Measurements from ENCODE around the gene UGT1A7. TPM values are rescaled to one million over a fixed set of nuclear protein-coding genes. Genes with fewer than 3 reads are reported as not detected.
A peak's percentile ranks its signal among the peaks of the same experiment; 100 is the strongest.

Gene UGT1A7
- total RNA-seq, 1 donor from 2014 or later, result not detected

DNA sequence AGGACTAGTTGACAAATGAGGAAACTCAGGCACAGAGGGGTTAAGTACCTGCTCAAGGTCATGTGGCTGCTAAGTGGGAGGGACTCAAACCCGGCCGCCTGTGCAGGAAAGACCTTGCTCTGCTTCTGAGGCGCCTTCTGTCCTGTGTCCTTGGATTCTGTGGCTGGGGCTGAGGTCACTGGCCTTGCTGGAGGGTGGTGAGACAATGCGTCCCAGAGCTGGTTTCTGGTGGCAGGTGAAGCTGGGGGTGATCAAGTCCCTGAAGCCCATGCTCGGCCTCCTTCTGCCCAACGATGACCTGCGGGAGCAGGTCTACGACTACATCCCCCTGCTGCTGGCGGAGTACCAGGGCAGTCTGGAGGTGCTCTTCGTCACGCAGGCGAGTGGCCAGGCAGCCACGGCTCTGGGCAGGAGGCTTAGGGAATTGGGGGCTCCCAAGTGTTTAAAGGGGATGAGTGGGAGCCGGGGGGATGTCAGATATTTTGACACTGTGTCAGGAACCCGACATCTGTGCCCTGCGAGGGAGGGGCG, 112.5 kb downstream of the UGT1A7 start:
- H3K27ac Mint-ChIP-seq, result no peak overlapping the region
- peaks cover 14% of the 10 kb centered on the region for H3K27me3 Mint-ChIP-seq

DNA sequence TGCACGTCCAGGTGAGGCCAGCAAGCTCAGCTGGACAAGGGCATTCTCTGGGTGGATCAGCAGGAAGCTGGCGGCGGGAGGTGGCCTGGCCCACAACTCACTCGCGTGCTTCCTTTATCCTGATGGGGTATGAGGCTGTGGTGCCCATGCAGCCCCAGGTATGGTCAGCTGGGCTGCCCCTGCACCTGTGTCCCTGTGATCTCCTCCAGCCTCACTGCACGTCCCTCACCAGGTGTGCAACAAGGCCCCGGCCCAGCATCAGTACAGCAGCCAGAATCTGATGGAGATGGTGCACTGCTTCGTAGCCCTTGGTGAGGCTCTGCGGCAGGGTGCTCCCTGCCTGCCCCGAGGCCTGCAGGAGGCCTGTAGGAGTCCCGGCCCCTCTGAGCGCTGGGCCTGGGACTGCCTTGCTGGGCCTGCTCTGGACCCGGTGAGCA, 114.1 kb downstream of the UGT1A7 start:
- TF ChIP-seq, protein P1, sequence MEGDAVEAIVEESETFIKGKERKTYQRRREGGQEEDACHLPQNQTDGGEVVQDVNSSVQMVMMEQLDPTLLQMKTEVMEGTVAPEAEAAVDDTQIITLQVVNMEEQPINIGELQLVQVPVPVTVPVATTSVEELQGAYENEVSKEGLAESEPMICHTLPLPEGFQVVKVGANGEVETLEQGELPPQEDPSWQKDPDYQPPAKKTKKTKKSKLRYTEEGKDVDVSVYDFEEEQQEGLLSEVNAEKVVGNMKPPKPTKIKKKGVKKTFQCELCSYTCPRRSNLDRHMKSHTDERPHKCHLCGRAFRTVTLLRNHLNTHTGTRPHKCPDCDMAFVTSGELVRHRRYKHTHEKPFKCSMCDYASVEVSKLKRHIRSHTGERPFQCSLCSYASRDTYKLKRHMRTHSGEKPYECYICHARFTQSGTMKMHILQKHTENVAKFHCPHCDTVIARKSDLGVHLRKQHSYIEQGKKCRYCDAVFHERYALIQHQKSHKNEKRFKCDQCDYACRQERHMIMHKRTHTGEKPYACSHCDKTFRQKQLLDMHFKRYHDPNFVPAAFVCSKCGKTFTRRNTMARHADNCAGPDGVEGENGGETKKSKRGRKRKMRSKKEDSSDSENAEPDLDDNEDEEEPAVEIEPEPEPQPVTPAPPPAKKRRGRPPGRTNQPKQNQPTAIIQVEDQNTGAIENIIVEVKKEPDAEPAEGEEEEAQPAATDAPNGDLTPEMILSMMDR (IDR thresholded peaks at IDR 0.05; ENCODE audit: unreplicated experiment), result no peak
- Mint-ChIP-seq H3K36me3 (ENCODE audit: insufficient read depth) (no peaks in the 10 kb centered on the region), H3K27ac (no peak overlapping the region), H3K9me3 (ENCODE audit: low read depth) (peaks cover 5% of the 10 kb centered on the region), H3K4me1 (ENCODE audit: low read depth) (no peaks in the 10 kb centered on the region), H3K4me3 (ENCODE audit: low read depth) (no peak overlapping the region), H3K27me3 (peaks cover 17% of the 10 kb centered on the region)
- DNase-seq (ENCODE audit: low spot score, unreplicated experiment), result peak; percentile 6

More for the DNA sequence above, 112.5 kb downstream of the UGT1A7 start:
- H3K9me3 Mint-ChIP-seq (ENCODE audit: low read depth), result no peaks in the 10 kb centered on the region
- TF ChIP-seq, protein P1 (IDR thresholded peaks at IDR 0.05; ENCODE audit: unreplicated experiment), result no peak
- no peaks in the 10 kb centered on the region for H3K4me1 Mint-ChIP-seq (ENCODE audit: low read depth)
- DNase-seq (ENCODE audit: low spot score, unreplicated experiment), result no peak
- H3K36me3 Mint-ChIP-seq (ENCODE audit: insufficient read depth), result no peaks in the 10 kb centered on the region
- no peak overlapping the region for H3K4me3 Mint-ChIP-seq (ENCODE audit: low read depth)

- no peaks in the 10 kb centered on the region for H3K4me1 Mint-ChIP-seq (ENCODE audit: low read depth)
These were observed 114.6 kb downstream of the UGT1A7 start for GRCh38 chr2:233796254-233796653.

GRCh38 chr2:233798335-233799086, 116.8 kb downstream of the UGT1A7 start:
- H3K9me3 Mint-ChIP-seq (ENCODE audit: low read depth), result peaks cover 5% of the 10 kb centered on the region
- H3K27me3 Mint-ChIP-seq, result peaks cover 11% of the 10 kb centered on the region
- H3K4me3 Mint-ChIP-seq (ENCODE audit: low read depth), result no peak overlapping the region
- H3K4me1 Mint-ChIP-seq (ENCODE audit: low read depth), result no peaks in the 10 kb centered on the region
- H3K27ac Mint-ChIP-seq, result no peak overlapping the region
- no peaks in the 10 kb centered on the region for H3K36me3 Mint-ChIP-seq (ENCODE audit: insufficient read depth)
- peak; percentile 4 for DNase-seq (ENCODE audit: low spot score, unreplicated experiment)
- TF ChIP-seq, protein P1 (IDR thresholded peaks at IDR 0.05; ENCODE audit: unreplicated experiment), result no peak

More at GRCh38 chr2:233796254-233796653, 114.6 kb downstream of the UGT1A7 start:
- no peak overlapping the region for H3K27ac Mint-ChIP-seq
- H3K27me3 Mint-ChIP-seq, result peaks cover 12% of the 10 kb centered on the region
- peak; percentile 2 for DNase-seq (ENCODE audit: low spot score, unreplicated experiment)
- no peaks in the 10 kb centered on the region for H3K36me3 Mint-ChIP-seq (ENCODE audit: insufficient read depth)
- TF ChIP-seq, protein P1 (IDR thresholded peaks at IDR 0.05; ENCODE audit: unreplicated experiment), result no peak
- H3K4me3 Mint-ChIP-seq (ENCODE audit: low read depth), result no peak overlapping the region
- H3K9me3 Mint-ChIP-seq (ENCODE audit: low read depth), result peaks cover 5% of the 10 kb centered on the region

DNA sequence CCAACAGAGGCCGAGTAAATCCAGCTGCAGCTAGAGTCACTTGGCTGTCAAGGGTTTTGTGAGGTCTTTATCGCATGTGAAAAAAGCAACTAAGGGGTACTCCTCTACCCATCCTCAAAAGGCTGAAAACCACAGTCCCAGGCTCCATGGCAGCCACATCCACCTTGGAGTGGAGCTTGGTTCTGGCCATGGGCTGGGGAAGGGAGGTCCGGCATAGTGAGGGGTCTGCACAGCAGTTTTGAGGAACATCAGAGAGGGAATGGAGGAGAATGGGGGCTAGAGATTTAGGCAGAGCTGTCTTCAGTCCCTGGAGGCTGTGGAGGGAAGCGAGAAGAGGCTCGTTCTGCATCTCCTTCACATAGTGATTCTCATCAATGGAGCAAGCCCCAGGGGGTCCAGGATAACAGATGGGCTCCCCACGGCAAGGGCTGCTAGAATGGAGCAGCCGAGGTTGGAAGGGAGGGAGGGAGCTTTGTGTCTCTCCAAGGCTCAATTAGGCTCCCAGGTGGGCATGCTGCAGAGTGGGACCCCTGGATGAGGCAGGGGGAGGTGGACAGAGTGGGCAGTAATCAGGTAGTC, 117.5 kb downstream of the UGT1A7 start:
- H3K27me3 Mint-ChIP-seq, result peaks cover 14% of the 10 kb centered on the region

More for the DNA sequence above, 117.5 kb downstream of the UGT1A7 start:
- Mint-ChIP-seq H3K4me1 (ENCODE audit: low read depth) (no peaks in the 10 kb centered on the region), H3K27ac (no peak overlapping the region), H3K9me3 (ENCODE audit: low read depth) (peaks cover 5% of the 10 kb centered on the region), H3K4me3 (ENCODE audit: low read depth) (no peak overlapping the region), H3K36me3 (ENCODE audit: insufficient read depth) (no peaks in the 10 kb centered on the region)
- TF ChIP-seq, protein P1 (IDR thresholded peaks at IDR 0.05; ENCODE audit: unreplicated experiment), result no peak
- peak; percentile 3 for DNase-seq (ENCODE audit: low spot score, unreplicated experiment)

Measured in progenitor cell of endocrine pancreas (in vitro differentiated cells).